WI38 (cell line): ENCODE data around the gene RCOR3.
"Not testable (repeated sequence)": the region's sequence is repeated elsewhere in the genome, so short reads cannot be mapped to it uniquely, and the experiment has no call there.

Experiments
- H3K4me3 ChIP-seq: 2 replicates; pipeline ENCODE4 v1.5.1; 2011; ENCODE audit warnings: low read depth, mild to moderate bottlenecking, control low read depth, low read length
- CTCF ChIP-seq: IDR thresholded peaks from 2 replicates; pipeline ENCODE4 v1.5.1; 2012; ENCODE audit warnings: low read depth, mild to moderate bottlenecking, control low read depth, low read length

Gene RCOR3

GRCh38 chr1:211257826-211258225 is 1.3 kb upstream of the RCOR3 start:
- no peak for TF ChIP-seq CTCF

GRCh38 chr1:211258310-211258755 is 833 bp upstream of the RCOR3 start:
- H3K4me3 ChIP-seq = peak overlapping the region; percentile 85
- TF ChIP-seq CTCF = no peak

More at GRCh38 chr1:211257826-211258225, 1.3 kb upstream of the RCOR3 start:
- H3K4me3 ChIP-seq = peak overlapping the region; percentile 85

- peak overlapping the region; percentile 85 for H3K4me3 ChIP-seq
- no peak for TF ChIP-seq CTCF
Measured at GRCh38 chr1:211259638-211260126, 516 bp downstream of the RCOR3 start.

- no peak for TF ChIP-seq CTCF
- H3K4me3 ChIP-seq = peak overlapping the region; percentile 85
Measured at GRCh38 chr1:211260141-211261107, 1.3 kb downstream of the RCOR3 start.

- H3K4me3 ChIP-seq = peak overlapping the region; percentile 85
- TF ChIP-seq CTCF = no peak
Measured at GRCh38 chr1:211261229-211261628, 2.1 kb downstream of the RCOR3 start.

GRCh38 chr1:211263022-211263421 is 3.9 kb downstream of the RCOR3 start:
- H3K4me3 ChIP-seq = not testable (repeated sequence)

GRCh38 chr1:211267204-211267857 is 8.2 kb downstream of the RCOR3 start:
- no peak overlapping the region for H3K4me3 ChIP-seq
- no peak for TF ChIP-seq CTCF
